DMS153 treated with DMSO at 0.1 percent for 48 hours (cell line): ENCODE measurements around the gene TRIM5.

ENCODE experiments used
- DNase-seq: peaks from one replicate; lab custom pipeline; 2025; ENCODE audit not compliant: unreplicated experiment; lab: John Stamatoyannopoulos, UW

Gene TRIM5

DNA sequence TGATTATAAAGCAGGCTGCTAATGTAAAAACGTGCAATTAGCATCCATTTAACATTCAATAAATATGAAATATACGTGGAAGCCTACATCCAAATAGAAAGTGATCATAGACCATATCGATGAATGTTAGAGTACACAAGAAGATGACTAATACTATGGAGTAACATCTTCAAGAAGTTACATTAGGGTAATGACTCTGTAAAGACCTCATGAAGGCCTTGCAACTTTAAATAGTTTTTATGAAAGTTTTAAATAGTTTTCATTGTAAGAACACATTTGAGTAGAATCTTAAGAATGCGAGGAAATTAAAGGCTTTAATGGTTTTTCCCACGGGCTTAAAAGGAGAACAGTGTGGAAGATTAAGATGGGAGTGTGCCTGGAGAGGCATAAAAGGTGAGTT is 58.7 kb downstream of the TRIM5 start:
- DNase-seq = no peak

- no peak for DNase-seq
These were observed 59.6 kb downstream of the TRIM5 start for GRCh38 chr11:5625281-5625680.

- DNase-seq = peak; percentile 2
These were observed 60.2 kb downstream of the TRIM5 start, which contains the start of gene TRIM34 for GRCh38 chr11:5624489-5625279. Gene TRIM34, plus strand, starts transcription at chr11:5625001. Its CDS starts 7,331 bp downstream, at chr11:5632332.

- no peak for DNase-seq
These were observed 62.1 kb downstream of the TRIM5 start for GRCh38 chr11:5622802-5623201.

GRCh38 chr11:5621580-5621979 is 63.3 kb downstream of the TRIM5 start:
- no peak for DNase-seq

DNA sequence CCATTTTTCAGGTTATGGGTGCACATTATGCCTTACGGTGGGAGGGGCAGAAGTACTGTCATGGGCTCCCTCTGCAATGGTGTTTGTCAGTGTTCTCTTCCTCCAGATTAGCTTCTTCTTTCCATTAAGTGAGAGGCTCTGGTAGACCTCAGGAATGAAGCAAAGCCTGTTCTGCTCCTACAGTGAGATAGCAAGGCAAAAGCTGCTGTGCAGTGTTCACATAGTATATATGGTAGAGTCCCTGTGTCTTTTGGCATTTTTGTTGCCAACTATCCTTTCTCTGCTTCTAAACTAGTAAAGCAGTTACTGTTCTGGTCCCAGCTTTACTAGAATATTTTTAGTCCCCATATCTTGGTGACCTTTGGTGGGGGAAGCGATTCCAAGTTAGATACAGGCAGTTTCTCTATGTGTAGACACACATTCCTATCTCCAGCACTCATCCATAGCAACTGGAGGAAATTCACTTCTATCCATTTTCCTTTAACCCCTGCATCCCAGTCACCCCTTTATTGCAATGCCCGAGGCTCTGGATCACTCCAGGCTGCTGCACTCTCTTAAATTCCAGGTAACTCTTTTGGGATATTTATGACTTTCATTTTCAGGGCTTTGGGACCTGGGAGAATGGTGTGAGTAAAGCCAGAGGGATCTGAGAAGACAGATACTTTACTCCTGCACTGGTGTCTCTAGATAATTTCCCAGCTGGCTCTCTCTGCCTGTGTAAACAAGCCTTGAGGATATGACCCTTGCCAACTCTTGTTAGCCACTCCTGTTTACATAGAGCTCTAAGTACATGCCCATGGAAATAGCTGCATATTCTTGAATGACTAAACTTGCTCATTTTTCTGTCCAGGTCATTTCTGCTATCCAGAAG is 64.0 kb downstream of the TRIM5 start:
- DNase-seq = no peak

DNA sequence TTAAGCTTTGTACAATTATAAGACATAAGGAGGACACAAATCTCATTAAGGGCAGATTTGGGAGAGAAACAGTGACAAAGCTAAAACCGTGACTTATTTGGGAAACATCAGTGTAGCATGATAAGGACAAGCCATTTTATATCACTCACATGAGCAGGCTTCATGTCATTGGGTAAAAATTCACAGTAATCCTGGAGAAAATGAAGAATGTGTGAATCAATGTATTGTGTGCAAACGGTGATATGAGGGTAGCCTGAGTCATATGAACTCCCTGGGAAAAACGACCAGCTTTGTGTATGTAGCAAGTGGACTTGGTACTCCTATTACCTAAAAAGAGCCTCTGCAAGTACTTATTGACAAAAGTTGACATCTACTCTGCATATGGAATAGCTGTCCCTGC is 66.1 kb downstream of the TRIM5 start:
- DNase-seq = no peak
